ENCODE data around the gene GYPC.

The GYPC gene

GRCh38 chr2:126649101-126649500 lies 6.9 kb upstream of the GYPC start:
- Histone ChIP-seq H3K79me2 (ENCODE audit: insufficient read depth, low read length) (no peaks in the 10 kb centered on the region), H3K36me3 (ENCODE audit: insufficient read depth, low read length) (no peaks in the 10 kb centered on the region), H4K20me1 (ENCODE audit: insufficient read depth, low read length) (no peaks in the 10 kb centered on the region), H3K4me2 (ENCODE audit: low read length) (no peak overlapping the region), H3K4me1 (ENCODE audit: insufficient read depth, low read length, severe bottlenecking) (no peaks in the 10 kb centered on the region), H2AFZ (ENCODE audit: low read length) (no peak overlapping the region), H3K9me2 (ENCODE audit: low read depth, low read length) (no peaks in the 10 kb centered on the region), H3K27ac (ENCODE audit: low read depth, low read length, poor library complexity, severe bottlenecking) (no peak overlapping the region), H3K9me3 (ENCODE audit: low read length) (no peaks in the 10 kb centered on the region), H3K4me3 (ENCODE audit: low read depth, low read length, poor library complexity, severe bottlenecking) (no peak overlapping the region), H3F3A (ENCODE audit: insufficient read depth, low read length) (no peaks in the 10 kb centered on the region), H3K9ac (ENCODE audit: low read length) (no peak overlapping the region), H3K27me3 (ENCODE audit: insufficient read depth, low read length) (no peaks in the 10 kb centered on the region)
- TF ChIP-seq EZH2 (IDR thresholded peaks at IDR 0.05; ENCODE audit: borderline replicate concordance, low read length) (no peak), CTCF (IDR thresholded peaks at IDR 0.05; ENCODE audit: low read length) (no peak)

DNA sequence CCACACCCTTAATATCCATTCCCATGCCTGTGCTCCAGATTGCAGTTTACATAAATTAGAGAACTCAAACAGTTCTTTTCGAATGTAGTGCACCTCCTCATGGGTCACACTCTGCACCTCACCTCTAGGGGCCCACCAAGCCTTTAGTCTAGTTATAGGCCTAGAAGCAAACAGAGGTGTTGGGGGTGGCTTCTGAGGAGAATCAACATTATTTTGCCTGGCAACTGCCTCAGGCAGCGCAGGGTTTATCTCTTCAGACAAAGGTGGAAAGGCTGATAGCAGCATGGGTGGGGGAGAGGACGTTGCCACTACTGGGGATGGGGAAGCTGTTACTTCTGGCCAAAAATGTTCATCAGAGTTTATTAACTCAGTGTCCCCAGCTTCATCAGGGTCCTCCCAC lies 5.0 kb upstream of the GYPC start:
- Histone ChIP-seq H3K4me2 (ENCODE audit: low read length) (no peak overlapping the region), H3K27me3 (ENCODE audit: insufficient read depth, low read length) (no peaks in the 10 kb centered on the region), H3K9me2 (ENCODE audit: low read depth, low read length) (no peaks in the 10 kb centered on the region), H3K4me3 (ENCODE audit: low read depth, low read length, poor library complexity, severe bottlenecking) (no peak overlapping the region), H3K79me2 (ENCODE audit: insufficient read depth, low read length) (no peaks in the 10 kb centered on the region), H3F3A (ENCODE audit: insufficient read depth, low read length) (no peaks in the 10 kb centered on the region), H3K4me1 (ENCODE audit: insufficient read depth, low read length, severe bottlenecking) (no peaks in the 10 kb centered on the region), H2AFZ (ENCODE audit: low read length) (no peak overlapping the region), H3K9ac (ENCODE audit: low read length) (no peak overlapping the region), H4K20me1 (ENCODE audit: insufficient read depth, low read length) (no peaks in the 10 kb centered on the region), H3K27ac (ENCODE audit: low read depth, low read length, poor library complexity, severe bottlenecking) (no peak overlapping the region), H3K36me3 (ENCODE audit: insufficient read depth, low read length) (no peaks in the 10 kb centered on the region), H3K9me3 (ENCODE audit: low read length) (no peaks in the 10 kb centered on the region)
- no peak for TF ChIP-seq CTCF (IDR thresholded peaks at IDR 0.05; ENCODE audit: low read length)
- TF ChIP-seq EZH2 (IDR thresholded peaks at IDR 0.05; ENCODE audit: borderline replicate concordance, low read length): no peak

GRCh38 chr2:126652323-126652891 lies 3.6 kb upstream of the GYPC start:
- TF ChIP-seq CTCF (IDR thresholded peaks at IDR 0.05; ENCODE audit: low read length) (no peak), EZH2 (IDR thresholded peaks at IDR 0.05; ENCODE audit: borderline replicate concordance, low read length) (no peak)
- H3K4me1 ChIP-seq (ENCODE audit: insufficient read depth, low read length, severe bottlenecking): no peaks in the 10 kb centered on the region
- no peaks in the 10 kb centered on the region for H3F3A ChIP-seq (ENCODE audit: insufficient read depth, low read length)
- H4K20me1 ChIP-seq (ENCODE audit: insufficient read depth, low read length): no peaks in the 10 kb centered on the region
- no peak overlapping the region for H3K4me2 ChIP-seq (ENCODE audit: low read length)
- H3K27me3 ChIP-seq (ENCODE audit: insufficient read depth, low read length): no peaks in the 10 kb centered on the region
- no peak overlapping the region for H3K4me3 ChIP-seq (ENCODE audit: low read depth, low read length, poor library complexity, severe bottlenecking)
- no peaks in the 10 kb centered on the region for H3K9me2 ChIP-seq (ENCODE audit: low read depth, low read length)
- no peaks in the 10 kb centered on the region for H3K79me2 ChIP-seq (ENCODE audit: insufficient read depth, low read length)
- no peaks in the 10 kb centered on the region for H3K9me3 ChIP-seq (ENCODE audit: low read length)
- no peaks in the 10 kb centered on the region for H3K36me3 ChIP-seq (ENCODE audit: insufficient read depth, low read length)
- no peak overlapping the region for H3K9ac ChIP-seq (ENCODE audit: low read length)
- H3K27ac ChIP-seq (ENCODE audit: low read depth, low read length, poor library complexity, severe bottlenecking): no peak overlapping the region
- H2AFZ ChIP-seq (ENCODE audit: low read length): no peak overlapping the region
